ENCODE data around the gene MAP3K12.

DNA sequence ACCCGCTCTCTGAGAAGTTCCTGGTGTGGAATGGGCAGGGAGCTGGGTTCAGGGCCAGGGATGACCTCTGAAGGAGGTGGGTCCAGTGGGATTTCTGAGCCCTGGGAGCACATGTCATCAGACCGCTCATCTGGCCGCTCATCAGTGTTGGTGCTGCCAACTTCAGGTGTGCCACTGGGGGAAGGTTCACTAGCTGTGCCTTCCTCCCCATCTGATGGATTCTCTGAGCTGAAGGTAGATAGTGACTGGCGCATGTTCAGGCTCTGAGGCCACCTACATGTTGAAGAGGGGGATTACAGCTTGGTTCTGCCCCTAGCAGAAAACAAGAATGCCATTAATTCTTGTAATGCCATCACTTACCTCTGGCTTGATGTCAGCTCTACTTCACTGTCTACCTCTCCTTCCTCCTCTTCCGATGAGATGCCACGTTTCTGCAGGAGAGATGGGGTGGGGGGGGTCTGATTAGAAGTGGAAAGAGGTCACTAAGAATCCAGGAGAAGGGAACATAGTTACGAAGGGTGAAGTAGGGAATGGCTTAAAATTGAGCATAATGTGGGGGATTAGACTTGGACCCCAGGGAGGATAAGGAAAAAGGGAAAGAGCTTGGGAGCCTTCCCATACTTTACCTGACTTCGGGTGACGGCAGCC is 17.2 kb downstream of the MAP3K12 start:
- TF ChIP-seq, protein P1, sequence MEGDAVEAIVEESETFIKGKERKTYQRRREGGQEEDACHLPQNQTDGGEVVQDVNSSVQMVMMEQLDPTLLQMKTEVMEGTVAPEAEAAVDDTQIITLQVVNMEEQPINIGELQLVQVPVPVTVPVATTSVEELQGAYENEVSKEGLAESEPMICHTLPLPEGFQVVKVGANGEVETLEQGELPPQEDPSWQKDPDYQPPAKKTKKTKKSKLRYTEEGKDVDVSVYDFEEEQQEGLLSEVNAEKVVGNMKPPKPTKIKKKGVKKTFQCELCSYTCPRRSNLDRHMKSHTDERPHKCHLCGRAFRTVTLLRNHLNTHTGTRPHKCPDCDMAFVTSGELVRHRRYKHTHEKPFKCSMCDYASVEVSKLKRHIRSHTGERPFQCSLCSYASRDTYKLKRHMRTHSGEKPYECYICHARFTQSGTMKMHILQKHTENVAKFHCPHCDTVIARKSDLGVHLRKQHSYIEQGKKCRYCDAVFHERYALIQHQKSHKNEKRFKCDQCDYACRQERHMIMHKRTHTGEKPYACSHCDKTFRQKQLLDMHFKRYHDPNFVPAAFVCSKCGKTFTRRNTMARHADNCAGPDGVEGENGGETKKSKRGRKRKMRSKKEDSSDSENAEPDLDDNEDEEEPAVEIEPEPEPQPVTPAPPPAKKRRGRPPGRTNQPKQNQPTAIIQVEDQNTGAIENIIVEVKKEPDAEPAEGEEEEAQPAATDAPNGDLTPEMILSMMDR (conservative IDR thresholded peaks at IDR 0.05; ENCODE audit: low read depth, low read length) = peak; percentile 17; the same call in 1 of the 2 replicates
- no peak for TF ChIP-seq MAFK (IDR thresholded peaks at IDR 0.05; ENCODE audit: low read depth, low read length)
- no peak for TF ChIP-seq POLR2A (IDR thresholded peaks at IDR 0.05; ENCODE audit: low read depth, low read length)
- TF ChIP-seq RAD21 (IDR thresholded peaks at IDR 0.05; ENCODE audit: low read length) = peak; percentile 9; the same call in 1 of the 2 replicates
- no peak for TF ChIP-seq BHLHE40 (IDR thresholded peaks at IDR 0.05; ENCODE audit: low read depth, low read length)
- TF ChIP-seq, protein P2, sequence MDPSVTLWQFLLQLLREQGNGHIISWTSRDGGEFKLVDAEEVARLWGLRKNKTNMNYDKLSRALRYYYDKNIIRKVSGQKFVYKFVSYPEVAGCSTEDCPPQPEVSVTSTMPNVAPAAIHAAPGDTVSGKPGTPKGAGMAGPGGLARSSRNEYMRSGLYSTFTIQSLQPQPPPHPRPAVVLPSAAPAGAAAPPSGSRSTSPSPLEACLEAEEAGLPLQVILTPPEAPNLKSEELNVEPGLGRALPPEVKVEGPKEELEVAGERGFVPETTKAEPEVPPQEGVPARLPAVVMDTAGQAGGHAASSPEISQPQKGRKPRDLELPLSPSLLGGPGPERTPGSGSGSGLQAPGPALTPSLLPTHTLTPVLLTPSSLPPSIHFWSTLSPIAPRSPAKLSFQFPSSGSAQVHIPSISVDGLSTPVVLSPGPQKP (IDR thresholded peaks at IDR 0.05; ENCODE audit: borderline replicate concordance, low read depth, low read length) = no peak

Data from IMR-90 (cell line).